Peyer's patch (tissue), 4 donors: Measurements from ENCODE around the gene MTM1.

Source experiments
- POLR2A ChIP-seq, 2 donors: fragments of 450-650 bp; IDR thresholded peaks; one replicate each; pipeline ENCODE4 v1.5.1; 2017; ENCODE audit warnings: antibody characterized with exemption in 2 of 2, mild to moderate bottlenecking in 2 of 2, moderate library complexity in 2 of 2
- TF ChIP-seq, protein P1 (sequence below), 6 experiments: fragments of 450-650 bp in 4 of 6; fragments of 200-600 bp in 2 of 6; sonication (generic) in 1 of 6; IDR thresholded peaks; one replicate each; pipeline ENCODE4 v1.5.1; 2017 to 2019; ENCODE audit warnings: antibody characterized with exemption in 6 of 6, mild to moderate bottlenecking in 3 of 6, moderate library complexity in 1 of 6

- TF ChIP-seq, protein P1, sequence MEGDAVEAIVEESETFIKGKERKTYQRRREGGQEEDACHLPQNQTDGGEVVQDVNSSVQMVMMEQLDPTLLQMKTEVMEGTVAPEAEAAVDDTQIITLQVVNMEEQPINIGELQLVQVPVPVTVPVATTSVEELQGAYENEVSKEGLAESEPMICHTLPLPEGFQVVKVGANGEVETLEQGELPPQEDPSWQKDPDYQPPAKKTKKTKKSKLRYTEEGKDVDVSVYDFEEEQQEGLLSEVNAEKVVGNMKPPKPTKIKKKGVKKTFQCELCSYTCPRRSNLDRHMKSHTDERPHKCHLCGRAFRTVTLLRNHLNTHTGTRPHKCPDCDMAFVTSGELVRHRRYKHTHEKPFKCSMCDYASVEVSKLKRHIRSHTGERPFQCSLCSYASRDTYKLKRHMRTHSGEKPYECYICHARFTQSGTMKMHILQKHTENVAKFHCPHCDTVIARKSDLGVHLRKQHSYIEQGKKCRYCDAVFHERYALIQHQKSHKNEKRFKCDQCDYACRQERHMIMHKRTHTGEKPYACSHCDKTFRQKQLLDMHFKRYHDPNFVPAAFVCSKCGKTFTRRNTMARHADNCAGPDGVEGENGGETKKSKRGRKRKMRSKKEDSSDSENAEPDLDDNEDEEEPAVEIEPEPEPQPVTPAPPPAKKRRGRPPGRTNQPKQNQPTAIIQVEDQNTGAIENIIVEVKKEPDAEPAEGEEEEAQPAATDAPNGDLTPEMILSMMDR (IDR thresholded peaks at IDR 0.05) = no peak
- no peak for TF ChIP-seq POLR2A (IDR thresholded peaks at IDR 0.05)
Measured at GRCh38 chrX:150572206-150572605, 3.8 kb downstream of the MTM1 start.
